HCT116 (cell line): ENCODE measurements around the gene GDPD5.

ENCODE experiments used
- CTCF ChIP-seq, 3 experiments: fragments of 200-600 bp in 1 of 3; sonication (generic) in 1 of 3; IDR thresholded peaks in 2 of 3; conservative IDR thresholded peaks in 1 of 3; 2 replicates each; pipeline ENCODE4 v1.5.1; 2012 to 2017; ENCODE audit warnings: low read depth in 2 of 3, low read length in 2 of 3, antibody characterized with exemption in 1 of 3, borderline replicate concordance in 1 of 3, control low read depth in 1 of 3, mild to moderate bottlenecking in 1 of 3, mixed read lengths in 1 of 3, mixed run types in 1 of 3, moderate library complexity in 1 of 3; ENCODE audit not compliant: insufficient read depth in 1 of 3
- MAX ChIP-seq: IDR thresholded peaks from 2 replicates; pipeline ENCODE4 v1.6.1; 2012
- POLR2A ChIP-seq: IDR thresholded peaks from 2 replicates; pipeline ENCODE4 v1.7.0; 2011; ENCODE audit warnings: borderline replicate concordance; ENCODE audit not compliant: insufficient read depth, insufficient read length; ENCODE audit errors: extremely low read depth
- POLR2AphosphoS5 ChIP-seq: IDR thresholded peaks from 2 replicates; pipeline ENCODE4 v1.6.1; 2011; ENCODE audit warnings: mild to moderate bottlenecking, low read depth, low read length, moderate library complexity
- ZNF274 ChIP-seq: fragments of 200-500 bp; sonication (Bioruptor generic); IDR thresholded peaks from 2 replicates; pipeline ENCODE4 v1.6.1; 2014; ENCODE audit warnings: mild to moderate bottlenecking, low read depth, low read length, inconsistent platforms

GRCh38 chr11:75453916-75454655, 71.7 kb downstream of the GDPD5 start:
- no peak for TF ChIP-seq CTCF (IDR thresholded peaks at IDR 0.05 in 2 of 3, conservative IDR thresholded peaks at IDR 0.05 in 1 of 3; ENCODE audit: borderline replicate concordance in 1 of 3, insufficient read depth in 1 of 3, low read depth in 2 of 3, low read length in 2 of 3)
- no peak for TF ChIP-seq MAX
- no peak for TF ChIP-seq ZNF274
- TF ChIP-seq POLR2A = no peak
- no peak for TF ChIP-seq POLR2AphosphoS5
